HepG2 (cell line): ENCODE data around the gene SCAND1. TPM values are rescaled to one million over a fixed set of nuclear protein-coding genes. Genes with fewer than 3 reads are reported as not detected.

Source experiments
- AGO2 ChIP-seq: fragments of 200-400 bp; formaldehyde crosslinking; optimal IDR thresholded peaks from 2 replicates; pipeline ENCODE3; 2017; ENCODE audit warnings: mild to moderate bottlenecking, low read depth, low read length, moderate library complexity
- HNRNPL ChIP-seq: fragments of 200-400 bp; formaldehyde crosslinking; IDR thresholded peaks from 2 replicates; pipeline ENCODE4 v1.6.1; 2017; ENCODE audit warnings: mild to moderate bottlenecking, low read depth, low read length
- IRX3 ChIP-seq: sonication (generic); formaldehyde crosslinking; IDR thresholded peaks from 2 replicates; pipeline ENCODE4 v1.8.1; 2023; ENCODE audit warnings: mild to moderate bottlenecking, low read depth, missing genetic modification reagents, borderline replicate concordance
- KDM4B ChIP-seq: sonication (generic); formaldehyde crosslinking; IDR thresholded peaks from 2 replicates; pipeline ENCODE4 v1.4.0; 2020; ENCODE audit warnings: missing genetic modification reagents
- SIX1 ChIP-seq: sonication (generic); formaldehyde crosslinking; IDR thresholded peaks from 2 replicates; pipeline ENCODE4 v1.4.0; 2020; ENCODE audit warnings: missing genetic modification reagents, borderline replicate concordance
- SOX13 ChIP-seq, 3 experiments: fragments of 450-650 bp in 1 of 3; sonication (generic) in 1 of 3; formaldehyde crosslinking in 1 of 3; IDR thresholded peaks in 2 of 3; conservative IDR thresholded peaks in 1 of 3; 2 replicates each; pipeline versions ENCODE4 v1.5.0 to v1.6.1; 2016 to 2020; ENCODE audit warnings: antibody characterized with exemption in 1 of 3, mild to moderate bottlenecking in 1 of 3, missing compliant biosample characterization in 1 of 3, missing genetic modification reagents in 1 of 3, moderate library complexity in 1 of 3
- ZBTB7B ChIP-seq: sonication (generic); formaldehyde crosslinking; IDR thresholded peaks from 2 replicates; pipeline ENCODE4 v1.4.0; 2020; ENCODE audit warnings: missing genetic modification reagents
- ZNF12 ChIP-seq: sonication (generic); formaldehyde crosslinking; IDR thresholded peaks from 2 replicates; pipeline ENCODE4 v1.5.0; 2020; ENCODE audit warnings: missing genetic modification reagents
- ZNF441 ChIP-seq: sonication (generic); formaldehyde crosslinking; IDR thresholded peaks from 2 replicates; pipeline ENCODE4 v1.7.0; 2021; ENCODE audit warnings: missing genetic modification reagents, borderline replicate concordance
- ZNF446 ChIP-seq: sonication (generic); formaldehyde crosslinking; IDR thresholded peaks from 2 replicates; pipeline ENCODE4 v1.5.0; 2020; ENCODE audit warnings: mild to moderate bottlenecking, missing genetic modification reagents
- ZNF510 ChIP-seq: sonication (generic); formaldehyde crosslinking; IDR thresholded peaks from 2 replicates; pipeline ENCODE4 v1.4.0; 2020; ENCODE audit warnings: low read depth, mild to moderate bottlenecking, missing genetic modification reagents
- ZNF543 ChIP-seq: sonication (generic); formaldehyde crosslinking; IDR thresholded peaks from 2 replicates; pipeline ENCODE4 v1.4.0; 2020; ENCODE audit warnings: mild to moderate bottlenecking, missing genetic modification reagents
- ZNF546 ChIP-seq: sonication (generic); formaldehyde crosslinking; conservative IDR thresholded peaks from 2 replicates; pipeline ENCODE4 v1.8.1; 2023; ENCODE audit warnings: mild to moderate bottlenecking, missing genetic modification reagents
- polyA plus RNA-seq, 8 experiments: library from polyadenylated mRNA; depleted of rRNA in 3 of 8; stranded (reverse) in 7 of 8; unstranded in 1 of 8; fragments of >200 nt; fragmentation: Illumina TruSeq in 4 of 8; extraction: Trizol in 4 of 8; gene quantifications; 2 replicates each; pipeline versions ENCODE4 v1.2.1 to v1.2.3, GENCODE V29; 2011 to 2016; ENCODE audit warnings: low read depth in 4 of 8, missing spikeins in 1 of 8, mixed read lengths in 1 of 8; ENCODE audit not compliant: insufficient read depth in 1 of 8
- total RNA-seq, 5 experiments: library from RNA; depleted of rRNA; stranded (reverse); fragments of >200 nt; fragmentation: Illumina TruSeq; extraction: Trizol; gene quantifications; 2 replicates each; pipeline ENCODE4 v1.2.3, GENCODE V29; 2016; ENCODE audit warnings: low read depth in 1 of 5
- TF ChIP-seq, protein P1 (sequence below): sonication (generic); formaldehyde crosslinking; conservative IDR thresholded peaks from 2 replicates; pipeline ENCODE4 v1.4.0; 2020; ENCODE audit warnings: missing genetic modification reagents
- TF ChIP-seq, protein P2 (sequence below): sonication (generic); formaldehyde crosslinking; conservative IDR thresholded peaks from 2 replicates; pipeline ENCODE4 v1.8.0; 2022; ENCODE audit warnings: low read depth, missing genetic modification reagents
- TF ChIP-seq, protein P3 (sequence below): sonication (generic); formaldehyde crosslinking; IDR thresholded peaks from 2 replicates; pipeline ENCODE4 v1.5.0; 2020; ENCODE audit warnings: mild to moderate bottlenecking, missing genetic modification reagents, borderline replicate concordance

Gene SCAND1
- total and polyA plus RNA-seq, 2 of the 13 experiments (the other 11 are each of a cell fraction or from before 2014, with no cell fraction given): 19.3 to 109 TPM

DNA sequence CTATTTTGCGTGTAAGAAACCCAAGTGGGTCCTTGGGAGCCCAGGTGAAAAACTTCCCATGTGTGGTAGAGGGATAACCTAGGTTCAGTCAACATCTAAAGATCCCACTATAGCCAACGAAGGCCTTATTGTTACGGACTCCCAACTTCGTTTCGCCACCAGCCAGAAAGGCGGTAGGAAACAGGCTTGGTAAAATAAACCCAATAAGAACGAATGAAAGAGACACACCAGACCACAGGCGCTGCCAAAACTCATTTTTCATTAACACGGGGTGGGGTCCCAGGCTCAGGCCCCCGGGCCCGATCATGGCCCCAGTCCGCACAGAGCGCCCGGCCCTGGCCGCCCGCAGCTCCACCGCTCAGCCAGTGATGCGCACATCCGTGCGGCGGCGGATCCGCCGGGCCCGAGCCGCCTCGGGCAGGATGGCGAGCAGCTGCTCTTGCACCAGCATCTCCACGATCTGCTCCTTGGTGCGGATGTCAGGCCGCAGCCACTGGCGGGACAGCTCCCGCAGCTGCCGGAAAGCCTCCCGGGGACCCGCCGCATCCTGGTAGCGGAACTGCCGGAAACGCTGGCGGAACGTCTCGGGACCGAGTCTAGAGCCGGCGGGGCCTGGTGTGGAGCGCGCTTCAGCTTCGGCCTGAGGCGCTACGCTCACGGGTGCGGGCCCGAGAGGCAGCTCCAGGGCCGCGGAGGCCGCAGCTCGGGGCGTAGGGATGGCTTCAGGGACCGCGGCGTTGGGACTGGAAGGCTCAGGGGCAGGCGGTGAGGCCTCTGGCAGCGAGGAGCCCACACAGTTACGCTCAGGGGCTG lies 709 bp downstream of the SCAND1 start (continued):
- TF ChIP-seq, protein P1, sequence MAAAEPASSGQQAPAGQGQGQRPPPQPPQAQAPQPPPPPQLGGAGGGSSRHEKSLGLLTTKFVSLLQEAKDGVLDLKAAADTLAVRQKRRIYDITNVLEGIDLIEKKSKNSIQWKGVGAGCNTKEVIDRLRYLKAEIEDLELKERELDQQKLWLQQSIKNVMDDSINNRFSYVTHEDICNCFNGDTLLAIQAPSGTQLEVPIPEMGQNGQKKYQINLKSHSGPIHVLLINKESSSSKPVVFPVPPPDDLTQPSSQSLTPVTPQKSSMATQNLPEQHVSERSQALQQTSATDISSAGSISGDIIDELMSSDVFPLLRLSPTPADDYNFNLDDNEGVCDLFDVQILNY (CRISPR knock-in tag): no peak
- TF ChIP-seq AGO2 (peak; percentile 99), KDM4B (CRISPR knock-in tag) (no peak), HNRNPL (peak; percentile 54), ZNF510 (CRISPR knock-in tag) (0 out of 2 replicates have a peak, but pooled peaks have one; percentile 17), ZNF441 (CRISPR knock-in tag) (peak; percentile 65; the same call in 1 of the 2 replicates), SOX13 (IDR thresholded peaks at IDR 0.05) (no peak), SOX13 (CRISPR knock-in tag; conservative IDR thresholded peaks at IDR 0.05 in 1 of 2, IDR thresholded peaks at IDR 0.05 in 1 of 2) (no peak; a peak in 1 of 4 replicates), ZNF12 (CRISPR knock-in tag) (0 out of 2 replicates have a peak, but pooled peaks have one; percentile 3), IRX3 (CRISPR knock-in tag) (no peak; the same call in 1 of the 2 replicates), ZBTB7B (CRISPR knock-in tag) (peak; percentile 13; the same call in 1 of the 2 replicates), ZNF543 (CRISPR knock-in tag) (0 out of 2 replicates have a peak, but pooled peaks have one; percentile 21), ZNF546 (CRISPR knock-in tag) (peak; percentile 76; the same call in 1 of the 2 replicates), SIX1 (CRISPR knock-in tag) (no peak), ZNF446 (CRISPR knock-in tag) (peak; percentile 74)
- TF ChIP-seq, protein P2, sequence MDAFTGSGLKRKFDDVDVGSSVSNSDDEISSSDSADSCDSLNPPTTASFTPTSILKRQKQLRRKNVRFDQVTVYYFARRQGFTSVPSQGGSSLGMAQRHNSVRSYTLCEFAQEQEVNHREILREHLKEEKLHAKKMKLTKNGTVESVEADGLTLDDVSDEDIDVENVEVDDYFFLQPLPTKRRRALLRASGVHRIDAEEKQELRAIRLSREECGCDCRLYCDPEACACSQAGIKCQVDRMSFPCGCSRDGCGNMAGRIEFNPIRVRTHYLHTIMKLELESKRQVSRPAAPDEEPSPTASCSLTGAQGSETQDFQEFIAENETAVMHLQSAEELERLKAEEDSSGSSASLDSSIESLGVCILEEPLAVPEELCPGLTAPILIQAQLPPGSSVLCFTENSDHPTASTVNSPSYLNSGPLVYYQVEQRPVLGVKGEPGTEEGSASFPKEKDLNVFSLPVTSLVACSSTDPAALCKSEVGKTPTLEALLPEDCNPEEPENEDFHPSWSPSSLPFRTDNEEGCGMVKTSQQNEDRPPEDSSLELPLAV (CRISPR knock-in tag): no peak
- TF ChIP-seq, protein P3, sequence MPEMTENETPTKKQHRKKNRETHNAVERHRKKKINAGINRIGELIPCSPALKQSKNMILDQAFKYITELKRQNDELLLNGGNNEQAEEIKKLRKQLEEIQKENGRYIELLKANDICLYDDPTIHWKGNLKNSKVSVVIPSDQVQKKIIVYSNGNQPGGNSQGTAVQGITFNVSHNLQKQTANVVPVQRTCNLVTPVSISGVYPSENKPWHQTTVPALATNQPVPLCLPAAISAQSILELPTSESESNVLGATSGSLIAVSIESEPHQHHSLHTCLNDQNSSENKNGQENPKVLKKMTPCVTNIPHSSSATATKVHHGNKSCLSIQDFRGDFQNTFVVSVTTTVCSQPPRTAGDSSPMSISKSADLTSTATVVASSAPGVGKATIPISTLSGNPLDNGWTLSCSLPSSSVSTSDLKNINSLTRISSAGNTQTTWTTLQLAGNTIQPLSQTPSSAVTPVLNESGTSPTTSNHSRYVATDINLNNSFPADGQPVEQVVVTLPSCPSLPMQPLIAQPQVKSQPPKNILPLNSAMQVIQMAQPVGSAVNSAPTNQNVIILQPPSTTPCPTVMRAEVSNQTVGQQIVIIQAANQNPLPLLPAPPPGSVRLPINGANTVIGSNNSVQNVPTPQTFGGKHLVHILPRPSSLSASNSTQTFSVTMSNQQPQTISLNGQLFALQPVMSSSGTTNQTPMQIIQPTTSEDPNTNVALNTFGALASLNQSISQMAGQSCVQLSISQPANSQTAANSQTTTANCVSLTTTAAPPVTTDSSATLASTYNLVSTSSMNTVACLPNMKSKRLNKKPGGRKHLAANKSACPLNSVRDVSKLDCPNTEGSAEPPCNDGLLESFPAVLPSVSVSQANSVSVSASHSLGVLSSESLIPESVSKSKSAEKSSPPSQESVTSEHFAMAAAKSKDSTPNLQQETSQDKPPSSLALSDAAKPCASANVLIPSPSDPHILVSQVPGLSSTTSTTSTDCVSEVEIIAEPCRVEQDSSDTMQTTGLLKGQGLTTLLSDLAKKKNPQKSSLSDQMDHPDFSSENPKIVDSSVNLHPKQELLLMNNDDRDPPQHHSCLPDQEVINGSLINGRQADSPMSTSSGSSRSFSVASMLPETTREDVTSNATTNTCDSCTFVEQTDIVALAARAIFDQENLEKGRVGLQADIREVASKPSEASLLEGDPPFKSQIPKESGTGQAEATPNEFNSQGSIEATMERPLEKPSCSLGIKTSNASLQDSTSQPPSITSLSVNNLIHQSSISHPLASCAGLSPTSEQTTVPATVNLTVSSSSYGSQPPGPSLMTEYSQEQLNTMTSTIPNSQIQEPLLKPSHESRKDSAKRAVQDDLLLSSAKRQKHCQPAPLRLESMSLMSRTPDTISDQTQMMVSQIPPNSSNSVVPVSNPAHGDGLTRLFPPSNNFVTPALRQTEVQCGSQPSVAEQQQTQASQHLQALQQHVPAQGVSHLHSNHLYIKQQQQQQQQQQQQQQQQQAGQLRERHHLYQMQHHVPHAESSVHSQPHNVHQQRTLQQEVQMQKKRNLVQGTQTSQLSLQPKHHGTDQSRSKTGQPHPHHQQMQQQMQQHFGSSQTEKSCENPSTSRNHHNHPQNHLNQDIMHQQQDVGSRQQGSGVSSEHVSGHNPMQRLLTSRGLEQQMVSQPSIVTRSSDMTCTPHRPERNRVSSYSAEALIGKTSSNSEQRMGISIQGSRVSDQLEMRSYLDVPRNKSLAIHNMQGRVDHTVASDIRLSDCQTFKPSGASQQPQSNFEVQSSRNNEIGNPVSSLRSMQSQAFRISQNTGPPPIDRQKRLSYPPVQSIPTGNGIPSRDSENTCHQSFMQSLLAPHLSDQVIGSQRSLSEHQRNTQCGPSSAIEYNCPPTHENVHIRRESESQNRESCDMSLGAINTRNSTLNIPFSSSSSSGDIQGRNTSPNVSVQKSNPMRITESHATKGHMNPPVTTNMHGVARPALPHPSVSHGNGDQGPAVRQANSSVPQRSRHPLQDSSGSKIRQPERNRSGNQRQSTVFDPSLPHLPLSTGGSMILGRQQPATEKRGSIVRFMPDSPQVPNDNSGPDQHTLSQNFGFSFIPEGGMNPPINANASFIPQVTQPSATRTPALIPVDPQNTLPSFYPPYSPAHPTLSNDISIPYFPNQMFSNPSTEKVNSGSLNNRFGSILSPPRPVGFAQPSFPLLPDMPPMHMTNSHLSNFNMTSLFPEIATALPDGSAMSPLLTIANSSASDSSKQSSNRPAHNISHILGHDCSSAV (CRISPR knock-in tag): peak; percentile 91; the same call in 1 of the 2 replicates
